Pancreas (tissue), 10 donors: ENCODE results near the gene MCAT. TPM values are rescaled to one million over a fixed set of nuclear protein-coding genes. Genes with fewer than 3 reads are reported as not detected.

Experiments
- ATAC-seq, 4 donors: fragments of 200-7000 bp; cut with Tn5 transposase; one replicate each; pipeline versions ENCODE4 v1.8.0 to v1.9.1; 2020; ENCODE audit warnings: mild to moderate bottlenecking in 4 of 4, moderate library complexity in 4 of 4
- DNase-seq, 6 donors: peaks; one replicate each; pipeline ENCODE4 v3.0.0-alpha.2; 2020
- FAIRE-seq: peaks from 2 replicates; lab custom pipeline; 2012; peaks lifted over from hg19 to GRCh38; lab: Jason Lieb, UNC
- H3K27ac ChIP-seq, 4 donors: fragments of 200-600 bp; sonication (generic); 1 replicate in 3 of 4; 2 replicates in 1 of 4; pipeline versions ENCODE4 v1.5.0 to v1.8.0; 2020
- H3K27me3 ChIP-seq, 4 donors: fragments of 200-600 bp; one replicate each; pipeline ENCODE4 v1.8.0; 2021
- H3K36me3 ChIP-seq, 3 donors: fragments of 200-600 bp; sonication (generic) in 1 of 3; one replicate each; pipeline versions ENCODE4 v1.5.0 to v1.8.0; 2020 to 2021
- H3K4me1 ChIP-seq, 3 donors: fragments of 200-600 bp; one replicate each; pipeline ENCODE4 v1.8.0; 2021
- H3K4me3 ChIP-seq, 4 donors: fragments of 200-600 bp; sonication (generic) in 2 of 4; one replicate each; pipeline versions ENCODE4 v1.5.0 to v1.8.0; 2020 to 2021
- H3K9me3 ChIP-seq, 4 donors: fragments of 200-600 bp; one replicate each; pipeline ENCODE4 v1.8.0; 2021
- WGBS, 2 donors: extraction: QIAGEN DNeasy Blood & Tissue Kit; methylation state at CpG; one replicate each; pipeline ENCODE4 v1.1.7; 2013; 5-methylcytosine and 5-hydroxymethylcytosine counted together
- intact Hi-C, 3 donors: fragments of 100-400 bp; cut with DNase I; formaldehyde crosslinking; loops; one replicate each; pipeline versions ENCODE4 v1.11.1 to v1.14.2; 2022
- polyA plus RNA-seq, 2 donors: library from polyadenylated mRNA; stranded (reverse); fragments of 200-250 nt; gene quantifications; one replicate each; pipeline ENCODE4 v1.2.3, GENCODE V29; 2013
- total RNA-seq, 6 donors: library from RNA; stranded (reverse); fragmentation: NEBNext Ultra II Directional in 4 of 6; extraction: Animal tissue kit (Norgen Biotek cat#: 25700) in 4 of 6; gene quantifications; one replicate each; pipeline versions ENCODE4 v1.2.1 to v1.2.4, GENCODE V29; 2021 to 2023
- TF ChIP-seq, protein P1 (sequence below), 4 donors: fragments of 200-600 bp; sonication (generic) in 3 of 4; IDR thresholded peaks; one replicate each; pipeline versions ENCODE4 v1.5.0 to v1.8.0; 2021; ENCODE audit warnings: antibody characterized with exemption in 4 of 4
- donor health status: healthy with polysubstance abuse.
- donor health status: DM: no; HTN: no; CAD: no; lungs with moderate emphysema.
- donor health status: DM: no; HTN: no; CAD: no.
- donor health status: control.
- donor health status: control.
- donor health status: Bipolar disorder and iron deficiency.
- donor health status: DM: yes; HTN: yes; CAD: no.
- donor health status: DM: no; HTN: no; CAD: no.
- donor health status: DM: no; HTN: no; CAD: no.
- donor health status: DM: yes; HTN: yes; CAD: no.

The MCAT gene, protein sequence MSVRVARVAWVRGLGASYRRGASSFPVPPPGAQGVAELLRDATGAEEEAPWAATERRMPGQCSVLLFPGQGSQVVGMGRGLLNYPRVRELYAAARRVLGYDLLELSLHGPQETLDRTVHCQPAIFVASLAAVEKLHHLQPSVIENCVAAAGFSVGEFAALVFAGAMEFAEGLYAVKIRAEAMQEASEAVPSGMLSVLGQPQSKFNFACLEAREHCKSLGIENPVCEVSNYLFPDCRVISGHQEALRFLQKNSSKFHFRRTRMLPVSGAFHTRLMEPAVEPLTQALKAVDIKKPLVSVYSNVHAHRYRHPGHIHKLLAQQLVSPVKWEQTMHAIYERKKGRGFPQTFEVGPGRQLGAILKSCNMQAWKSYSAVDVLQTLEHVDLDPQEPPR
- total RNA-seq = 10 to 100 TPM in 3 of 6 donors, 1 to 10 TPM in 3; 7.0 to 12.8 (median 9.6) TPM
- 10 to 100 TPM; 13.7 to 14.1 TPM for polyA plus RNA-seq

DNA sequence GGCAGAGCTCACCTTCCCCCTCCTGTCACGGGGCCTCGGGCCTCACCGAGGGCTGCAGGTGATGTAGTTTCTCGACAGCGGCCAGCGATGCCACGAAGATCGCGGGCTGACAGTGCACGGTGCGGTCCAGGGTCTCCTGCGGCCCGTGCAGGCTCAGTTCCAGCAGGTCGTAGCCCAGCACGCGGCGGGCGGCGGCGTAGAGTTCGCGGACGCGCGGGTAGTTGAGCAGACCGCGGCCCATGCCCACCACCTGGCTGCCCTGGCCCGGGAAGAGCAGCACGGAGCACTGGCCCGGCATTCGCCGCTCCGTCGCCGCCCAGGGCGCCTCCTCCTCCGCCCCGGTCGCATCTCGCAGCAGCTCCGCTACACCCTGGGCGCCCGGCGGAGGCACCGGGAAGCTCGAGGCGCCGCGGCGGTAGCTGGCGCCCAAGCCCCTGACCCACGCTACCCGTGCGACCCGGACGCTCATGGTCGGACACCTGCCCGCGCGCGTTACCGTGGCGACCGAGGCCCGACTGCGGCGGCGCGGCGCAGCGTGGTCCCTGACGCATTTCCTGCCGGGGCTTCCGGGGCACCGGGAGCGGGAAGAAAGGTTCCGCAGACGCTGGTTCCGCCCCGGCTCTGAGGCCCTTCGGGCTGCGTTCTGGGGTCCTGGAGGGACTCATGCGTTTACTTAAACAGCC, at the start of gene MCAT:
TSS of gene MCAT (minus strand) at position 519 of the 683 bp plus-strand sequence. CDS start at position 469, 50 bp downstream.
- TF ChIP-seq, protein P1, sequence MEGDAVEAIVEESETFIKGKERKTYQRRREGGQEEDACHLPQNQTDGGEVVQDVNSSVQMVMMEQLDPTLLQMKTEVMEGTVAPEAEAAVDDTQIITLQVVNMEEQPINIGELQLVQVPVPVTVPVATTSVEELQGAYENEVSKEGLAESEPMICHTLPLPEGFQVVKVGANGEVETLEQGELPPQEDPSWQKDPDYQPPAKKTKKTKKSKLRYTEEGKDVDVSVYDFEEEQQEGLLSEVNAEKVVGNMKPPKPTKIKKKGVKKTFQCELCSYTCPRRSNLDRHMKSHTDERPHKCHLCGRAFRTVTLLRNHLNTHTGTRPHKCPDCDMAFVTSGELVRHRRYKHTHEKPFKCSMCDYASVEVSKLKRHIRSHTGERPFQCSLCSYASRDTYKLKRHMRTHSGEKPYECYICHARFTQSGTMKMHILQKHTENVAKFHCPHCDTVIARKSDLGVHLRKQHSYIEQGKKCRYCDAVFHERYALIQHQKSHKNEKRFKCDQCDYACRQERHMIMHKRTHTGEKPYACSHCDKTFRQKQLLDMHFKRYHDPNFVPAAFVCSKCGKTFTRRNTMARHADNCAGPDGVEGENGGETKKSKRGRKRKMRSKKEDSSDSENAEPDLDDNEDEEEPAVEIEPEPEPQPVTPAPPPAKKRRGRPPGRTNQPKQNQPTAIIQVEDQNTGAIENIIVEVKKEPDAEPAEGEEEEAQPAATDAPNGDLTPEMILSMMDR (IDR thresholded peaks at IDR 0.05) = no peak
- Histone ChIP-seq H3K36me3 (peaks cover 0 to 16% (median 3%) of the 10 kb centered on the region in 3 donors), H3K4me3 (peak within 1 kb of the TSS; percentile 69 to 97 (median 80)), H3K9me3 (no peaks in the 10 kb centered on the region), H3K27ac (peak within 1 kb of the TSS; percentile 41 to 82 (median 54)), H3K27me3 (no peaks in the 10 kb centered on the region), H3K4me1 (peaks cover 0 to 14% (median 5%) of the 10 kb centered on the region in 3 donors)
- 0% methylated on average over 63 to 83 of the region's 83 CpGs for WGBS, 2 donors
- FAIRE-seq = no peak
- intact Hi-C loops = no loop called here
- peak; percentile 93 to 98 (median 95) for ATAC-seq
- peak; percentile 77 to 96 (median 88) for DNase-seq

DNA sequence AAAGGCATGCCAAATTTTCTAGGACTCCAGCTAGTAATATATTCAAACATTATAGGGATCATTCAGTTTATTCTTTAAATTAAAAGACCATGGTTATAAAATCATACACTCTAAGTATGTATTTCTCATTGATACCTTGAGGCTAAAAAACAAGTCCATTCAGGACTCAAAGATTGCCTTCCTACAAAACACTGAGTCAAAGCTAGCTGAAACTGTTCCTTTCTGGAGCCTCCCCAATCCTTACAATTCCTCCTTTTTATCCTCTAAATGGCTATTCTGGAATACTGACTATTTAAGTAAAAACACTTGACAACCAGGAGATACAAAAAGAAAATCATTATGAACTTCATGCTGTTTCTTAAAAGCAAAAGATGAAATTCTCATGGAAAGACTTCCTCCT, 48.6 kb upstream of the MCAT start:
- H3K4me1 ChIP-seq = peaks cover 0 to 3% (median 0%) of the 10 kb centered on the region in 3 donors
- no peak overlapping the region for H3K4me3 ChIP-seq
- H3K27ac ChIP-seq = no peak overlapping the region
- H3K36me3 ChIP-seq = no peaks in the 10 kb centered on the region
- H3K9me3 ChIP-seq = no peaks in the 10 kb centered on the region
- intact Hi-C loops = no loop called here
- no peak for ATAC-seq
- no peak for DNase-seq
- peaks cover 0 to 6% (median 0%) of the 10 kb centered on the region in 4 donors for H3K27me3 ChIP-seq
- TF ChIP-seq, protein P1 (IDR thresholded peaks at IDR 0.05) = no peak
- FAIRE-seq = no peak

DNA sequence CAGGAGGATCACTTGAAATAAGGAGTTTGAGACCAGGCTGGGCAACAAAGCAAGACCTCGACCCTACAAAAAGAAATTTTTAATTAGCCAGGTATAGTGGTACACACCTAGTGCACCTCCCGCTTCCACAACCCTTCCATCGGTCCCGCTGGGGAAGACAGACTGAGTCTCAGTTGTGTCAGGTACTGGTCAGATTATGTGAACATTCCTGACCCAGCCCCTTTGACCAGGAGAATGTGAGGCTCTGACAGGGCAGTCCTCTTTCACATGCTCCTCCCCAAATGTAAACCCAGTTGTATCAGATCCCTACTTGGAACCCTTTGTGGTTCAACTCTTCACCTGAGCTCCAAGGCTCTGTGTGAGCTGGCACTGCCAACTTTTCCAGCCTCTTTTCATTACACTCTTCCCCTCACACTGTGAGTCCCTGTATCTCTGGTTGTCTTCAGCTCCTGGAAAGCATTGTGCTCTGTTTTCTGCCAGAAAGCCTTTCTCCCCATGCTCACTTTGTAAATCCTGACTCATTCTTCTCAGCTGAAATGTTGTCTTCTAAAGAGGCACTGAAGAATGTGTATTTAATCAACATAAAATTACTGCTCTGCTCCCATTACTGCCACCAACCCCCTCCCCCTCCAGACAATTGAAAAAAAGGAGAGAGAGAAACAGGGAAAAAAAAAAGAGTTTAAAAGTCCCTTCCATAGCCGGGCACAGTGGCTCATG, 45.8 kb upstream of the MCAT start:
- Histone ChIP-seq H3K36me3 (no peaks in the 10 kb centered on the region), H3K9me3 (no peaks in the 10 kb centered on the region), H3K4me3 (no peak overlapping the region), H3K27me3 (no peaks in the 10 kb centered on the region), H3K4me1 (peaks cover 0 to 12% (median 4%) of the 10 kb centered on the region in 3 donors), H3K27ac (no peak overlapping the region)
- FAIRE-seq (no peak), ATAC-seq (no peak), DNase-seq (peak in 1 of 6 donors; percentile 30)
- TF ChIP-seq, protein P1 (IDR thresholded peaks at IDR 0.05) = no peak
- intact Hi-C loops = no loop called here
- WGBS, 2 donors = 85 to 89% methylated on average over 5 of the region's 5 CpGs

DNA sequence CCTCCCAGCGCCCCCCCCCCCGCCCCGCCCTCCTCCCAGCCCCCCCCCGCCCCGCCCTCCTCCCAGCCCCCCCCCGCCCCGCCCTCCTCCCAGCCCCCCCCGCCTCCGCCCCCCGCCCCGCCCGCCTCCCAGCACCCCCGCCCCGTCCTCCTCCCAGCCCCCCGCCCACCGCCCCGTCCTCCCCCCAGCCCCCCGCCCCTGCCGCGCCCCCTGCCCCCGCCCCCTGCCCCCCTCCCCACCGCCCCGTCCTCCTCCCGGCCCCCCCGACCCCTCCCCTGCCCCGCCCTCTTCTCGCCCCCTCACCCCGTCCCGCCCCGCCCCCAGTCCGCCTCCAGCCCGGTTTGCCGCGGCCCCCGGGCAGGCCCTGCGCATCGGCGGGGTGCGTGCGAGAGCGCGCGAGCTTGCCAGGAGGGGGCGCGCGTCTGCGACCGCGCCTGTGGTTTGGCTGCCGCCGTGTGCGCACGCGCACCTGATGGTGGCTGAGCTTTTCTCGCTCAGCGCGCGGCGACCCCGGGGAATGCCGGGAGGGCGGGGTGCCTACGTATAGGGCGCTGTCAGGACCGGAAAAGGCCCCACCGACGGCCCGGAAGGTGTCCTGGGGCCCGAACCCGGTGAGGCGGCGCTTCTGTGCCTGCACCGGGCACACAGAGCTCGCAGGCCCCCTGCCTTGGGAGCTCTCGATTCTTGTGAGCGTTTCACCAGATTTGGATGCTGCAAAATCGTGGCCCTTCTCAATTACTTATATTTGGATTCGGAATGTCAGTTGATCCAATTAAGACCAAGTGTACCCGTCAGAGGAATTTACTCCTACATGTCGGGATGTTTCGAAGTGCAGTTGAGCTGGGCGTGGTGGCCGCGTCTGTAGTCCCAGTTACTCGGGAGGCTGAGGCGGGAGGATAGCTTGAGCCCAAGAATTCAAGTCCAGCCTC, 44.2 kb upstream of the MCAT start:
- peak overlapping the region; percentile 82 to 93 (median 90) for H3K27ac ChIP-seq
- DNase-seq (peak; percentile 94 to 99 (median 98)), FAIRE-seq (no peak), ATAC-seq (peak; percentile 78 to 93 (median 86))
- intact Hi-C loops = no loop called here
- peak overlapping the region; percentile 28 to 56 (median 38) for H3K4me3 ChIP-seq
- WGBS, 2 donors = 5 to 8% methylated on average over 44 to 55 of the region's 86 CpGs
- TF ChIP-seq, protein P1 (IDR thresholded peaks at IDR 0.05) = peak; percentile 60 to 80 (median 68)
- H3K36me3 ChIP-seq = no peaks in the 10 kb centered on the region
- no peaks in the 10 kb centered on the region for H3K27me3 ChIP-seq
- H3K9me3 ChIP-seq = no peaks in the 10 kb centered on the region
- H3K4me1 ChIP-seq = peaks cover 0 to 12% (median 4%) of the 10 kb centered on the region in 3 donors
